KMS-11 (cell line): ENCODE results near the gene TFPT.
"Not testable (repeated sequence)": the region's sequence is repeated elsewhere in the genome, so short reads cannot be mapped to it uniquely, and the experiment has no call there.

ENCODE experiments used
- H2AFZ ChIP-seq: fragments of 200-600 bp; sonication (generic); 2 replicates; pipeline ENCODE4 v1.6.1; 2016; ENCODE audit warnings: antibody characterized with exemption, mixed run types, low read depth
- H3K27ac ChIP-seq: fragments of 200-600 bp; sonication (generic); 2 replicates; pipeline ENCODE4 v1.6.1; 2016; ENCODE audit warnings: mild to moderate bottlenecking, mixed run types
- H3K27me3 ChIP-seq: fragments of 200-600 bp; sonication (generic); 2 replicates; pipeline ENCODE4 v1.6.1; 2017; ENCODE audit warnings: mild to moderate bottlenecking, low read depth, mixed run types, moderate library complexity; ENCODE audit not compliant: insufficient read depth
- H3K36me3 ChIP-seq: fragments of 200-600 bp; sonication (generic); 2 replicates; pipeline ENCODE4 v1.6.1; 2017; ENCODE audit warnings: mild to moderate bottlenecking, mixed run types; ENCODE audit not compliant: insufficient read depth
- H3K4me1 ChIP-seq: fragments of 200-600 bp; sonication (generic); 2 replicates; pipeline ENCODE4 v1.6.1; 2016; ENCODE audit warnings: mild to moderate bottlenecking, low read depth, mixed run types; ENCODE audit not compliant: poor library complexity, severe bottlenecking
- H3K4me2 ChIP-seq: fragments of 200-600 bp; sonication (generic); 2 replicates; pipeline ENCODE4 v1.7.0; 2016; ENCODE audit warnings: mild to moderate bottlenecking, mixed run types
- H3K4me3 ChIP-seq: fragments of 200-600 bp; sonication (generic); IDR thresholded peaks from 2 replicates; pipeline ENCODE4 v1.6.1; 2017; ENCODE audit warnings: low read depth, low read length, mixed read lengths; ENCODE audit not compliant: insufficient read depth
- H3K79me2 ChIP-seq: fragments of 200-600 bp; sonication (generic); 2 replicates; pipeline ENCODE4 v1.6.1; 2016; ENCODE audit warnings: low read depth, mixed run types; ENCODE audit not compliant: insufficient read depth
- H3K9ac ChIP-seq: fragments of 200-600 bp; sonication (generic); 2 replicates; pipeline ENCODE4 v1.6.1; 2016; ENCODE audit warnings: mild to moderate bottlenecking, mixed run types
- H4K20me1 ChIP-seq: fragments of 200-600 bp; sonication (generic); 2 replicates; pipeline ENCODE4 v1.6.1; 2016; ENCODE audit warnings: mild to moderate bottlenecking, mixed run types; ENCODE audit not compliant: insufficient read depth
- TF ChIP-seq, protein P1 (sequence below): fragments of 200-600 bp; sonication (generic); conservative IDR thresholded peaks from 2 replicates; pipeline ENCODE4 v1.6.1; 2017; ENCODE audit warnings: low read depth, mild to moderate bottlenecking, antibody characterized with exemption, low read length, moderate library complexity, mixed read lengths

Gene TFPT

DNA sequence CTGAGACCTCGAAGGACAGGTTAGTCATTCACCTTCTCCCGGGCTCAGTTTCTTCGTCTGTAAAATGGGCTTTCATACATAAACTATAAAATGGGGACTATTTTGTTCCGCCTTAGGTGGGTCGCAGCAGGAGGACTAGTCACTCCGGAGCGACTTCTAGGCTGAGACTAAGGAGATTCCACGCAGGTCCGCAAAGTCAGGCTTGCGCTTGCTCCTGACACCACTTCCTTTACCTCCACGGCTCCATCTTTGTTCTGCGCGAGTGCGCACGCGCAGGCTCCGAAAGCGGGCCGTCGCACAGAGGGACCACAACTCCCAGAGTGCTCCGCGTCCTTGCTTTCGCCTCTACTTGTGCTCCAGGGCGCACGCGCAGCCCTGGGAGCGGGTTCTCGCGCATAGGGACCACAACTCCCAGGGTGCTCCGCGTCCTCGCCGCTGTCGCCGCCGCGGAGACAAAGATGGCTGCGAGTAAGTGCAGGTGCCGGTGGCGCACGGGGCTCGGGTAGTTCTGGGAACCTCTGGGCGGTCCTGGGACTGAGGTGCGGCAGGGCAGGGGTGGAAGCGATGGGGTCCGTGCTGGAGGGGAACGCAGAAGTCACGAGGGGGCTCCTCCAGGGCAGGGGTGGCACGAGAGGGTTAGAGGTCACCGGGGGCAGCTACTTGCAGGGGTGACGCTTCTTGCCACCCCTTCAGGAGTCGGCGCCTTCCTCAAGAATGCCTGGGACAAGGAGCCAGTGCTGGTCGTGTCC is 12.9 kb downstream of the TFPT start, which contains the start of gene NDUFA3:
TSS of gene NDUFA3 (plus strand) at position 435 of the 749 bp plus-strand sequence. CDS start at position 459, 24 bp downstream.
- H3K27ac ChIP-seq = peak within 1 kb of the TSS; percentile 25; the same call in 1 of the 2 replicates
- no peaks in the 10 kb centered on the region for H4K20me1 ChIP-seq
- no peak within 1 kb of the TSS for H3K4me3 ChIP-seq
- H3K79me2 ChIP-seq = peaks cover 20% of the 10 kb centered on the region
- peaks cover 17% of the 10 kb centered on the region for H3K4me1 ChIP-seq
- TF ChIP-seq, protein P1, sequence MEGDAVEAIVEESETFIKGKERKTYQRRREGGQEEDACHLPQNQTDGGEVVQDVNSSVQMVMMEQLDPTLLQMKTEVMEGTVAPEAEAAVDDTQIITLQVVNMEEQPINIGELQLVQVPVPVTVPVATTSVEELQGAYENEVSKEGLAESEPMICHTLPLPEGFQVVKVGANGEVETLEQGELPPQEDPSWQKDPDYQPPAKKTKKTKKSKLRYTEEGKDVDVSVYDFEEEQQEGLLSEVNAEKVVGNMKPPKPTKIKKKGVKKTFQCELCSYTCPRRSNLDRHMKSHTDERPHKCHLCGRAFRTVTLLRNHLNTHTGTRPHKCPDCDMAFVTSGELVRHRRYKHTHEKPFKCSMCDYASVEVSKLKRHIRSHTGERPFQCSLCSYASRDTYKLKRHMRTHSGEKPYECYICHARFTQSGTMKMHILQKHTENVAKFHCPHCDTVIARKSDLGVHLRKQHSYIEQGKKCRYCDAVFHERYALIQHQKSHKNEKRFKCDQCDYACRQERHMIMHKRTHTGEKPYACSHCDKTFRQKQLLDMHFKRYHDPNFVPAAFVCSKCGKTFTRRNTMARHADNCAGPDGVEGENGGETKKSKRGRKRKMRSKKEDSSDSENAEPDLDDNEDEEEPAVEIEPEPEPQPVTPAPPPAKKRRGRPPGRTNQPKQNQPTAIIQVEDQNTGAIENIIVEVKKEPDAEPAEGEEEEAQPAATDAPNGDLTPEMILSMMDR = no peak
- peak within 1 kb of the TSS; percentile 97 for H3K4me2 ChIP-seq
- H3K36me3 ChIP-seq = peaks cover 3% of the 10 kb centered on the region; the same call in 1 of the 2 replicates
- H2AFZ ChIP-seq = peak within 1 kb of the TSS; percentile 98
- H3K27me3 ChIP-seq = no peaks in the 10 kb centered on the region
- peak within 1 kb of the TSS; percentile 65; the same call in 1 of the 2 replicates for H3K9ac ChIP-seq

DNA sequence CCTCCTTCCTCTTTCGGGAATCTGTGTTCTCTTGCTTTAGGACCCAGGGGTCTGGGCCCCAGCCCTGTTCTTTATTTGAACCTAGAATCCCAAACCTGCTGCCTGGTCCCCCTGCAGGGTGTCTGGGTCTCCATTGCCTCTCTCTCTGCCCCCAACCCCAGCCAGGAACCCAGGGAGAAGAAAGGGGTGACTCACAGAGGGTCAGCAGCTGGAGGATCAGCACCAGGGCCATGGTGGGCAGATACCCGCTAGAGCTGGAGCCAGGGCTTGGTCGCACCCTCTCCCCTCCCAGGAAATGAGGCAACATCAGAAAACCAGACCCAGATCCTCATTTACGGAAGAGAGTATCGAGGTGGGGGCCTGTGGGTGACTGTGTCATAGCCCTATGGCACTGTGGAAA is 14.9 kb downstream of the TFPT start, which contains the start of gene OSCAR:
TSS of gene OSCAR (minus strand) at position 243 of the 400 bp plus-strand sequence. CDS start at position 232, 11 bp downstream.
- no peak within 1 kb of the TSS for H3K9ac ChIP-seq
- H2AFZ ChIP-seq = no peak within 1 kb of the TSS
- 0 out of 2 replicates have a peak, but pooled peaks cover 4% of the 10 kb centered on the region for H3K27me3 ChIP-seq
- no peaks in the 10 kb centered on the region for H4K20me1 ChIP-seq
- H3K79me2 ChIP-seq = peaks cover 20% of the 10 kb centered on the region
- H3K36me3 ChIP-seq = peaks cover 3% of the 10 kb centered on the region; the same call in 1 of the 2 replicates
- peaks cover 17% of the 10 kb centered on the region for H3K4me1 ChIP-seq
- no peak within 1 kb of the TSS for H3K27ac ChIP-seq
- no peak within 1 kb of the TSS for H3K4me3 ChIP-seq
- no peak within 1 kb of the TSS for H3K4me2 ChIP-seq
- TF ChIP-seq, protein P1 = no peak

DNA sequence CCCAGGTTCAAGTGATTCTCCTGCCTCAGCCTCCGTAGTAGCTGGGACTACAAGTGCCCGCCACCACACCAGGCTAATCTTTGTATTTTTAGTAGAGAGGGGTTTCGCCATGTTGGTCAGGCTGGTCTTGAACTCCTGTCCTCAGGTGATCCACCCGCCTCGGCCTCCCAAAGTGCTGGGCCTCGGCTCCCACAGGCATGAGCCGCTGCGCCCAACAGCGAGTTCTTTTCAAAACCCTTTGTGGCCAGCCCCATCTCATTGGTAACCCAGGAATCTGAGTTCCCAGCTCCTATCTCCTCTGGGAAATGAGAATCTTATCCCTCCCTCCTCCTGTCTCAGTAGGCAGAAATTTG is 15.6 kb downstream of the TFPT start:
- not testable (repeated sequence) for H3K4me3 ChIP-seq, H4K20me1 ChIP-seq, H3K9ac ChIP-seq, H3K27me3 ChIP-seq, H3K4me2 ChIP-seq, H3K36me3 ChIP-seq, H2AFZ ChIP-seq, H3K27ac ChIP-seq
- peaks cover 17% of the 10 kb centered on the region for H3K4me1 ChIP-seq
- H3K79me2 ChIP-seq = peaks cover 19% of the 10 kb centered on the region

- TF ChIP-seq, protein P1 = no peak
- H3K27me3 ChIP-seq = 0 out of 2 replicates have a peak, but pooled peaks cover 4% of the 10 kb centered on the region
- H3K27ac ChIP-seq = no peak overlapping the region
- H2AFZ ChIP-seq = no peak overlapping the region
- no peaks in the 10 kb centered on the region for H4K20me1 ChIP-seq
- H3K79me2 ChIP-seq = peaks cover 13% of the 10 kb centered on the region
- no peak overlapping the region for H3K4me3 ChIP-seq
- no peak overlapping the region for H3K4me2 ChIP-seq
- H3K9ac ChIP-seq = no peak overlapping the region
- H3K4me1 ChIP-seq = peaks cover 12% of the 10 kb centered on the region
- no peaks in the 10 kb centered on the region for H3K36me3 ChIP-seq
Observed at GRCh38 chr19:54099190-54099902, 16.1 kb downstream of the TFPT start.
